ENCODE measurements around the gene RBM22. TPM values are rescaled to one million over a fixed set of nuclear protein-coding genes. Genes with fewer than 3 reads are reported as not detected.

Gene RBM22
- polyA plus RNA-seq, 1 donor, result 54.8 TPM

DNA sequence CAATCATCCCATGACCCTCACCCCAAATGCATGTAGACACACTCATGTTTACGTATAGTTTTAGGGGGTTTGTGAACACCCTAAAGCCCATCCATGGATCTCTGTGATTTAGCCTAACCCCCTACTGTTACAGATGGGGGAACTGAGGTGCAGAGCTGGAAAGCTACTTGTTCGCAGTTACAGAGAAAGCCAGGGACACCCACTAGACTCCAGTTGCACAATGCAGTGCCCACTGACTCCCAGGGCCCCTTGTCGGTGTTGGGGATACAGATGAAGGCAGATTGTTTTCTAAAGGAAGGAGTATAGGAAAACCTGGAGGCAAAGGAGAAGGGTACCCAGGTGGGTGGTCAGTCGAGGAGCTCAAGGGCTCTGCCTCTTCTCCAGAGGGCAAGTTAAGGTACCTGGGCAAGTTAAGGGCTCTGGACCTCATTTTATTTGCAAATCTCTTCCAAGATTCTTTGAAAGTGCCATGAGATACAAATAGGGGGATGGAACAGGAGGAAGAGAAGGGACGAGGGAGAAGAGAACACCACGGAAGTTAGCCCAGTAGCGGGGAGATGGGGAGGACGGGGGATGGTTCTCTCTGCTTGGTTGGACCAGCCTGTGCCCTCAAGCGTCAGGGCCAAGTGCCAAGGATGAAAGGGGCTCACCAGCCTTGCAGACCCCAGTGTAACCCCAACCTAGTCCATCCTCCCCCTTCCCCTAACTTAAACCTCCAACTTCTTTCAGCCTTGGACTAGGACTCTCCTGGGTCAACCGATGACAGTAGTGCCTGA is 38.9 kb downstream of the RBM22 start:
- Histone ChIP-seq H3K27me3 (ENCODE audit: control insufficient read depth, insufficient read depth, low read length) (peaks cover 14% of the 10 kb centered on the region), H3K27ac (ENCODE audit: low read length) (no peak overlapping the region), H3K36me3 (ENCODE audit: control insufficient read depth, insufficient read depth, low read length) (no peaks in the 10 kb centered on the region), H3K9me3 (ENCODE audit: control insufficient read depth, low read depth, low read length) (no peaks in the 10 kb centered on the region), H3K4me1 (ENCODE audit: control insufficient read depth, insufficient read depth, low read length) (peaks cover 5% of the 10 kb centered on the region), H3K4me3 (ENCODE audit: low read length) (no peak overlapping the region)
- DNase-seq, result no peak
- no CpG with 5 or more reads among the region's 10 CpGs for WGBS (ENCODE audit: insufficient coverage, low lambda C conversion rate)

- Histone ChIP-seq H3K4me3 (ENCODE audit: low read length) (no peak within 1 kb of the TSS), H3K4me1 (ENCODE audit: control insufficient read depth, insufficient read depth, low read length) (peaks cover 6% of the 10 kb centered on the region), H3K27ac (ENCODE audit: low read length) (no peak within 1 kb of the TSS), H3K36me3 (ENCODE audit: control insufficient read depth, insufficient read depth, low read length) (no peaks in the 10 kb centered on the region), H3K27me3 (ENCODE audit: control insufficient read depth, insufficient read depth, low read length) (peaks cover 14% of the 10 kb centered on the region), H3K9me3 (ENCODE audit: control insufficient read depth, low read depth, low read length) (no peaks in the 10 kb centered on the region)
- DNase-seq, result no peak
- no CpG with 5 or more reads among the region's 7 CpGs for WGBS (ENCODE audit: insufficient coverage, low lambda C conversion rate)
These were observed 39.8 kb downstream of the RBM22 start, which contains the start of gene MYOZ3 for GRCh38 chr5:150661086-150661485. Gene MYOZ3 (plus strand): TSS chr5:150661251. CDS start chr5:150662942, 1,691 bp downstream.

DNA sequence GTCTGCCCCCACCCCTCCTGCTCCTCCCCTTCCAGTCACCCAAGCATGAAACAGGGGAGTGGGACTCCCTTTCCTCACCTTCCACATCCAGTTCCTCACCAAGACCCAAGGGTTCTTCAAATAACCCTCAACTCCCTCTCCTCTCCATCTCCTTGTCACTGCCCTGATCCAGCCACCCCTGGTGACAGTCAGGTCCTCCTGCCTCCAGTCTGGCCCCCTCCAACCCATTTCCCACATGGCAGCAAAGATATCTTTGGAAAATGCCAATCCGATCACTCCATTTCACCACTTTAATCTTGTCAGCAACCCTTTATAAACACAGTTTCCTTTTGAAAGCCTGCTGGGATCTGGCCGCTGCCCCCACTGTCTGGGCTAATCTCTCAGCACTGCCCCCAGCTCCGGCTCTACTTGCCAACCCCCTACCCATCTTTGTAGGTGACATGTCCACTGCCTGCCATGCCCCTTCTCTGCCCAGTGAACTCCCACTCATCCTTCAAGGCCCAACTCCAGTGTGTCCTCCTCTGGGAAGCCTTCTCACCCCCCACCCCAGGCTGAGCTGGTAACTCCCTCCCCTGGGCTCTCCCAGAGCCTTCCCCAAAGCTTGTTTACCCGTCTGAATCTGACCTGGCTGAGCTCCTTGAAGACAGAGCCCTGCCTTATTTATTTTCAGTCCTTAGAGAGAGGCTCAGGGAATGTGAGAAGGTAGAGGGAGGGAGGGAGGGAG is 40.6 kb downstream of the RBM22 start:
- H3K36me3 ChIP-seq (ENCODE audit: control insufficient read depth, insufficient read depth, low read length), result no peaks in the 10 kb centered on the region
- H3K4me1 ChIP-seq (ENCODE audit: control insufficient read depth, insufficient read depth, low read length), result peaks cover 8% of the 10 kb centered on the region
- DNase-seq, result no peak
- WGBS (ENCODE audit: insufficient coverage, low lambda C conversion rate), result no CpG with 5 or more reads among the region's 4 CpGs
- no peak overlapping the region for H3K27ac ChIP-seq (ENCODE audit: low read length)
- no peak overlapping the region for H3K4me3 ChIP-seq (ENCODE audit: low read length)
- peaks cover 14% of the 10 kb centered on the region for H3K27me3 ChIP-seq (ENCODE audit: control insufficient read depth, insufficient read depth, low read length)
- H3K9me3 ChIP-seq (ENCODE audit: control insufficient read depth, low read depth, low read length), result no peaks in the 10 kb centered on the region

DNA sequence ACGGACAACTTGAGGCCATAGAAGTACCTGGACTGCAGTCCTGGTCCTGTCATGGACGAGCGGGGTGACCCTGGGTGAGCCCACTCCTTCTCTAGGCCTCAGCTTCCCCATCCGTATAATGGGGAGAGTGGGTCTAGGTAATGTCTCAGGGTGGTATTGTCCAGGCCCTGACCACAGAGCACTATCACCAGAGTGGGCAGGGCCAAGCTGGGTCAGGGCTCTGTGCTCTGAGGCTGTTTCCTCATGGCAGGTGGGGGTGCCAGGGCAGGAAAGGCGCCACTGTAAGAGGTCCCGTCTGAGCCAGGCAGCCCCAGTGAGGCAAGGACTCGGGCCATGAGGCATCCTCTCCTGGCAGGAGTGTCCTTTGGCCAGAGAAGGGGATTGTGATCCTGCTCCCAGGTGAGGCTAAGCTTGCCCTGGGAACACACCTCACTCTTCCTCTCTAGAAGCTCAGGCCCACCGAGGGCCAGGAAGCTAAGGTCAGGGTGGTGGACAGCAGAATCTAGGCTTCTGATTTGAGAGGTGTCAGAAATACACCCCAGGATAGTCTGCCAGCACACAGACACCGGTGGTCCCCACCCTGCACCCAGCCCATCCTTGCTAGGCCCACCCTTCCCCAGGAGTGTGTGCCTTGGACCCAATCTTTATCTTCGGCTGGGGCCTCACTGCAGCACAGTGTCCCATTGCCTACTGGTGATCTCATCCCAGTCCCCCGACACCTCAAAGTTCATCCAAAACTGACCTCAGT is 41.3 kb downstream of the RBM22 start:
- Histone ChIP-seq H3K9me3 (ENCODE audit: control insufficient read depth, low read depth, low read length) (no peaks in the 10 kb centered on the region), H3K4me1 (ENCODE audit: control insufficient read depth, insufficient read depth, low read length) (peaks cover 8% of the 10 kb centered on the region), H3K27me3 (ENCODE audit: control insufficient read depth, insufficient read depth, low read length) (peaks cover 10% of the 10 kb centered on the region), H3K36me3 (ENCODE audit: control insufficient read depth, insufficient read depth, low read length) (no peaks in the 10 kb centered on the region), H3K4me3 (ENCODE audit: low read length) (no peak overlapping the region), H3K27ac (ENCODE audit: low read length) (no peak overlapping the region)
- no peak for DNase-seq
- 80% methylated on average over 2 of the region's 11 CpGs for WGBS (ENCODE audit: insufficient coverage, low lambda C conversion rate)

GRCh38 chr5:150658699-150659265 is 42.1 kb downstream of the RBM22 start:
- Histone ChIP-seq H3K4me3 (ENCODE audit: low read length) (no peak overlapping the region), H3K27ac (ENCODE audit: low read length) (no peak overlapping the region), H3K9me3 (ENCODE audit: control insufficient read depth, low read depth, low read length) (no peaks in the 10 kb centered on the region), H3K27me3 (ENCODE audit: control insufficient read depth, insufficient read depth, low read length) (peaks cover 10% of the 10 kb centered on the region), H3K4me1 (ENCODE audit: control insufficient read depth, insufficient read depth, low read length) (peaks cover 8% of the 10 kb centered on the region), H3K36me3 (ENCODE audit: control insufficient read depth, insufficient read depth, low read length) (peaks cover 2% of the 10 kb centered on the region)
- 100% methylated on average over 1 of the region's 3 CpGs for WGBS (ENCODE audit: insufficient coverage, low lambda C conversion rate)
- DNase-seq, result no peak

DNA sequence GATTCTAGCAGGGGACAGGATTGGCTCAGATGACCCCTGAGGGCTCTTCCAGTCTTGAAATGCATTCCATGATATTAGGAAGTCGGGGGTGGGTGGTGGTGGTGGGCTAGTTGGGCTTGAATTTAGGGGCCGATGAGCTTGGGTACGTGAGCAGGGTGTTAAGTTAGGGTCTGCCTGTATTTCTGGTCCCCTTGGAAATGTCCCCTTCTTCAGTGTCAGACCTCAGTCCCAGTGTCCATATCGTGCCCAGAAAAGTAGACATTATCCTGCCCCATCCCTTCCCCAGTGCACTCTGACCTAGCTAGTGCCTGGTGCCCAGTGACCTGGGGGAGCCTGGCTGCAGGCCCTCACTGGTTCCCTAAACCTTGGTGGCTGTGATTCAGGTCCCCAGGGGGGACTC is 42.7 kb downstream of the RBM22 start:
- Histone ChIP-seq H3K27me3 (ENCODE audit: control insufficient read depth, insufficient read depth, low read length) (peaks cover 10% of the 10 kb centered on the region), H3K4me3 (ENCODE audit: low read length) (no peak overlapping the region), H3K27ac (ENCODE audit: low read length) (no peak overlapping the region), H3K36me3 (ENCODE audit: control insufficient read depth, insufficient read depth, low read length) (peaks cover 3% of the 10 kb centered on the region), H3K4me1 (ENCODE audit: control insufficient read depth, insufficient read depth, low read length) (peaks cover 8% of the 10 kb centered on the region), H3K9me3 (ENCODE audit: control insufficient read depth, low read depth, low read length) (no peaks in the 10 kb centered on the region)
- no peak for DNase-seq
- WGBS (ENCODE audit: insufficient coverage, low lambda C conversion rate), result no CpG with 5 or more reads among the region's 4 CpGs

- H3K27me3 ChIP-seq (ENCODE audit: control insufficient read depth, insufficient read depth, low read length), result peaks cover 5% of the 10 kb centered on the region
- peaks cover 12% of the 10 kb centered on the region for H3K4me1 ChIP-seq (ENCODE audit: control insufficient read depth, insufficient read depth, low read length)
- no peak overlapping the region for H3K27ac ChIP-seq (ENCODE audit: low read length)
- no CpG with 5 or more reads among the region's 99 CpGs for WGBS (ENCODE audit: insufficient coverage, low lambda C conversion rate)
- peak overlapping the region; percentile 47 for H3K4me3 ChIP-seq (ENCODE audit: low read length)
- no peaks in the 10 kb centered on the region for H3K9me3 ChIP-seq (ENCODE audit: control insufficient read depth, low read depth, low read length)
- H3K36me3 ChIP-seq (ENCODE audit: control insufficient read depth, insufficient read depth, low read length), result peaks cover 18% of the 10 kb centered on the region
- peak; percentile 74 to 80 for DNase-seq
These were observed 44.4 kb downstream of the RBM22 start for GRCh38 chr5:150656191-150657132.

GRCh38 chr5:150655221-150655620 is 45.6 kb downstream of the RBM22 start:
- peaks cover 14% of the 10 kb centered on the region for H3K4me1 ChIP-seq (ENCODE audit: control insufficient read depth, insufficient read depth, low read length)
- H3K9me3 ChIP-seq (ENCODE audit: control insufficient read depth, low read depth, low read length), result no peaks in the 10 kb centered on the region
- H3K4me3 ChIP-seq (ENCODE audit: low read length), result no peak overlapping the region
- no peaks in the 10 kb centered on the region for H3K27me3 ChIP-seq (ENCODE audit: control insufficient read depth, insufficient read depth, low read length)
- no peak for DNase-seq
- H3K27ac ChIP-seq (ENCODE audit: low read length), result no peak overlapping the region
- peaks cover 30% of the 10 kb centered on the region for H3K36me3 ChIP-seq (ENCODE audit: control insufficient read depth, insufficient read depth, low read length)
- WGBS (ENCODE audit: insufficient coverage, low lambda C conversion rate), result no CpG with 5 or more reads among the region's 3 CpGs

DNA sequence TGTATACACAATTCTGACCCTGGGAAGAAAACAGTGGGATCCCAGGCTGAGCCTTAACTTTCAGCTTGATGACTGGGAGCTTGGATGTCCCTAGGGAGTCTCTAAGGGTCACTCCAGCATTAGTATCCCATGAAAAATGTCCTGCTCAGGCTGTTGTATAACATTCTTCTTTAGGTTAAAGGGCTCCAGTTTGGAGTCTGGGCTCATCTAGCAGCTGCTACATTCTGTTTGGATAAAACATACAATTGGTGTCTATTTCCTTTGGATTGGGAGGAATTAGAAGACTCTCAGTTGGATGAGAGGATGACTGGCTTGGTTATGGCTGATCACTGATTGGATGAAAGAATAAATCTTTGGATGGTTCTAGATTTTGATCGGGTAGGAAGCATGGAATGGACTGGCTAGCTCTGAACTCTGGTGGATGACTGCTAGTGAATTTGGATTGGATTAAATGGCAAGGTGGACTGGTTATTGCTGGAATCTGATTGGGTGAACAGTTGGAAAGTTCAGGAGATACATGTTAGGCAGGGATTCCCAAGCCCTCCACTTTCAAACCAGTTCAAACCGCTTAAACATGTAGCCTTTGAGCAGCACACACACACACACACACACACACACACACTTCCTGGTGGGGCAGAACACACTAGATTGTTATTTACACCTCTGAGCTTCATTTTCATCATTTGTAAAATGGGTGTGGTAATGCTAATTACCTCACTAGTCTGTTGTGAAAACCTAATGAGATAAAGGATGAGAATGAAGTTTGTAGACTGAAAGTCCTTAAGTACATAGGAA is 46.9 kb downstream of the RBM22 start:
- Histone ChIP-seq H3K27me3 (ENCODE audit: control insufficient read depth, insufficient read depth, low read length) (no peaks in the 10 kb centered on the region), H3K4me1 (ENCODE audit: control insufficient read depth, insufficient read depth, low read length) (peaks cover 14% of the 10 kb centered on the region), H3K27ac (ENCODE audit: low read length) (no peak overlapping the region), H3K36me3 (ENCODE audit: control insufficient read depth, insufficient read depth, low read length) (peaks cover 43% of the 10 kb centered on the region), H3K9me3 (ENCODE audit: control insufficient read depth, low read depth, low read length) (no peaks in the 10 kb centered on the region), H3K4me3 (ENCODE audit: low read length) (no peak overlapping the region)
- no peak for DNase-seq
- no CpG with 5 or more reads among the region's 2 CpGs for WGBS (ENCODE audit: insufficient coverage, low lambda C conversion rate)
